ENCODE measurements around the gene GNA14.

- no peak for TF ChIP-seq CTCF (IDR thresholded peaks at IDR 0.05)
- TF ChIP-seq POLR2A (IDR thresholded peaks at IDR 0.05): no peak
Measured at GRCh38 chr9:77463151-77463550, 185.0 kb downstream of the GNA14 start.

All from Peyer's patch (tissue), 4 donors.